ENCODE measurements around the gene SSBP3. TPM values are rescaled to one million over a fixed set of nuclear protein-coding genes. Genes with fewer than 3 reads are reported as not detected.

Gene SSBP3
- total and polyA plus RNA-seq, 9 of the 15 experiments (the other 6 are each of a cell fraction or from before 2014, with no cell fraction given): 8.7 to 108 (median 33.8) TPM

GRCh38 chr1:54239035-54239383, 167.2 kb downstream of the SSBP3 start:
- H3K4me3 ChIP-seq: no peak overlapping the region
- H4K20me1 ChIP-seq (replicated peaks; ENCODE audit: control insufficient read depth, insufficient read depth, low read length): 0 out of 2 replicates have a peak, but pooled peaks cover 3% of the 10 kb centered on the region
- no peak for TF ChIP-seq MCM5 (IDR thresholded peaks at IDR 0.05; ENCODE audit: low read depth)
- no peak for TF ChIP-seq TFAP4 (CRISPR knock-in tag; IDR thresholded peaks at IDR 0.05; ENCODE audit: borderline replicate concordance)
- no peaks in the 10 kb centered on the region for H3K9me1 ChIP-seq (ENCODE audit: control insufficient read depth, insufficient read depth, low read length)
- BruUV-seq (replicated peaks): no TSS peak
- in situ Hi-C loops (cut with MboI): no loop called here
- CTCF ChIA-PET (ENCODE audit: low intra/inter-chr PET ratio): no interaction called here
- no peak overlapping the region for H3K9ac ChIP-seq (ENCODE audit: insufficient read depth in 1 of 2, low read depth in 2 of 2, low read length in 2 of 2)
- H3K79me2 ChIP-seq (ENCODE audit: control insufficient read depth, insufficient read depth, low read length): no peaks in the 10 kb centered on the region
- H3K4me2 ChIP-seq (ENCODE audit: insufficient read depth, low read length): no peak overlapping the region
- WGBS (ENCODE audit: insufficient coverage, low coverage, missing lambda C conversion rate): 86% methylated on average over 5 of the region's 5 CpGs
- H3K27me3 ChIP-seq (ENCODE audit: control insufficient read depth in 2 of 2, insufficient read depth in 2 of 2, low read length in 2 of 2): no peaks in the 10 kb centered on the region
- H3K27ac ChIP-seq (ENCODE audit: extremely low read depth, low read depth, low read length): no peak overlapping the region
- intact Hi-C loops (cut with micrococcal nuclease): no loop called here
- H2AFZ ChIP-seq (ENCODE audit: low read depth, low read length): no peak overlapping the region
- no peak for DNase-seq (ENCODE audit: extremely low read depth in 1 of 4, low spot score in 3 of 4)
- POLR2A ChIA-PET: interaction anchor here (0.9 to 1.2 kb wide), 3 partner anchors 9 to 11 kb away, joined by 3 to 4 read pairs (median 3); no protein-coding TSS in a partner anchor
- H3K9me3 ChIP-seq (replicated peaks; ENCODE audit: control insufficient read depth, insufficient read depth, low read depth, low read length): no peaks in the 10 kb centered on the region
- H3K4me1 ChIP-seq (replicated peaks in 1 of 2; ENCODE audit: control insufficient read depth in 2 of 2, insufficient read depth in 2 of 2, low read length in 2 of 2): no peaks in the 10 kb centered on the region
- H3K36me3 ChIP-seq (ENCODE audit: control insufficient read depth, insufficient read depth, low read length): peaks cover 71% of the 10 kb centered on the region
- ATAC-seq: no peak
- FAIRE-seq: no peak

- ChIA-PET CTCF (ENCODE audit: low intra/inter-chr PET ratio) (no interaction called here), POLR2A (interaction anchor here (0.6 to 1.0 kb wide), 3 partner anchors 9 to 384 kb away, joined by 3 read pairs; no protein-coding TSS in a partner anchor)
- Histone ChIP-seq H3K4me3 (no peak overlapping the region), H2AFZ (ENCODE audit: low read depth, low read length) (no peak overlapping the region), H3K9ac (ENCODE audit: insufficient read depth in 1 of 2, low read depth in 2 of 2, low read length in 2 of 2) (peak overlapping the region in 1 of 2 experiments; percentile 15; a peak in 1 of 4 replicates), H3K27ac (ENCODE audit: extremely low read depth, low read depth, low read length) (no peak overlapping the region), H4K20me1 (replicated peaks; ENCODE audit: control insufficient read depth, insufficient read depth, low read length) (no peaks in the 10 kb centered on the region), H3K9me3 (replicated peaks; ENCODE audit: control insufficient read depth, insufficient read depth, low read depth, low read length) (no peaks in the 10 kb centered on the region), H3K36me3 (ENCODE audit: control insufficient read depth, insufficient read depth, low read length) (peaks cover 66% of the 10 kb centered on the region), H3K4me1 (replicated peaks in 1 of 2; ENCODE audit: control insufficient read depth in 2 of 2, insufficient read depth in 2 of 2, low read length in 2 of 2) (no peaks in the 10 kb centered on the region), H3K27me3 (ENCODE audit: control insufficient read depth in 2 of 2, insufficient read depth in 2 of 2, low read length in 2 of 2) (no peaks in the 10 kb centered on the region), H3K9me1 (ENCODE audit: control insufficient read depth, insufficient read depth, low read length) (no peaks in the 10 kb centered on the region), H3K4me2 (ENCODE audit: insufficient read depth, low read length) (no peak overlapping the region), H3K79me2 (ENCODE audit: control insufficient read depth, insufficient read depth, low read length) (no peaks in the 10 kb centered on the region)
- no peak for DNase-seq (ENCODE audit: extremely low read depth in 1 of 4, low spot score in 3 of 4)
- ATAC-seq: no peak
- TF ChIP-seq RBFOX2 (IDR thresholded peaks at IDR 0.05; ENCODE audit: low read depth, low read length): no peak
- no peak for TF ChIP-seq DNMT1 (IDR thresholded peaks at IDR 0.05)
- no peak for TF ChIP-seq HMG20B (CRISPR knock-in tag; IDR thresholded peaks at IDR 0.05)
- TF ChIP-seq PURB (CRISPR knock-in tag; IDR thresholded peaks at IDR 0.05; ENCODE audit: low read depth): no peak
- TF ChIP-seq RBM22 (IDR thresholded peaks at IDR 0.05; ENCODE audit: low read depth, low read length, poor library complexity, severe bottlenecking): peak; percentile 31
- TF ChIP-seq FOXJ2 (tag; IDR thresholded peaks at IDR 0.05): no peak
- WGBS (ENCODE audit: insufficient coverage, low coverage, missing lambda C conversion rate): 91% methylated on average over 10 of the region's 12 CpGs
- in situ Hi-C loops (cut with MboI): no loop called here
- intact Hi-C loops (cut with micrococcal nuclease): no loop called here
- no TSS peak for BruUV-seq (replicated peaks)
- FAIRE-seq: no peak
Measured at GRCh38 chr1:54238353-54239034, 167.7 kb downstream of the SSBP3 start.
